Kidney (tissue), 14 donors: ENCODE measurements around the gene ADARB1. TPM values are rescaled to one million over a fixed set of nuclear protein-coding genes. Genes with fewer than 3 reads are reported as not detected.

Source experiments
- DNase-seq, 5 donors: peaks; one replicate each; pipeline ENCODE4 v3.0.0-alpha.2; 2013 to 2020
- FAIRE-seq: peaks from 2 replicates; lab custom pipeline; 2012; peaks lifted over from hg19 to GRCh38; lab: Jason Lieb, UNC
- H3K27ac ChIP-seq, 2 donors: one replicate each; pipeline ENCODE4 v1.7.0; 2013; ENCODE audit warnings: low read depth in 2 of 2, low read length in 2 of 2, inconsistent platforms in 1 of 2
- H3K27me3 ChIP-seq: one replicate; pipeline ENCODE4 v1.7.1; 2013; ENCODE audit warnings: low read length, inconsistent platforms; ENCODE audit not compliant: control insufficient read depth, insufficient read depth
- H3K36me3 ChIP-seq, 3 donors: one replicate each; pipeline versions ENCODE4 v1.7.0 to v1.7.1; 2013; ENCODE audit warnings: low read length in 3 of 3, control low read depth in 1 of 3, inconsistent platforms in 1 of 3; ENCODE audit not compliant: insufficient read depth in 3 of 3, control insufficient read depth in 2 of 3
- H3K4me1 ChIP-seq, 3 donors: one replicate each; pipeline versions ENCODE4 v1.7.0 to v1.7.1; 2013; ENCODE audit warnings: low read length in 3 of 3, inconsistent platforms in 1 of 3, low read depth in 1 of 3; ENCODE audit not compliant: control insufficient read depth in 2 of 3, insufficient read depth in 2 of 3
- H3K4me3 ChIP-seq, 3 donors: one replicate each; pipeline versions ENCODE4 v1.7.0 to v1.8.1; 2013; ENCODE audit warnings: low read length in 3 of 3, control low read depth in 1 of 3, inconsistent platforms in 1 of 3
- H3K9ac ChIP-seq, 3 donors: one replicate each; pipeline versions ENCODE4 v1.7.0 to v1.7.1; 2013; ENCODE audit warnings: low read length in 3 of 3, control low read depth in 1 of 3, inconsistent platforms in 1 of 3
- H3K9me3 ChIP-seq, 3 donors: one replicate each; pipeline versions ENCODE4 v1.7.0 to v1.7.1; 2013; ENCODE audit warnings: low read length in 3 of 3, control low read depth in 1 of 3, inconsistent platforms in 1 of 3; ENCODE audit not compliant: control insufficient read depth in 2 of 3, insufficient read depth in 1 of 3
- CTCF ChIP-seq: IDR thresholded peaks from 3 replicates; pipeline ENCODE4 v1.5.1; 2012; ENCODE audit warnings: mild to moderate bottlenecking, moderate library complexity, borderline replicate concordance; ENCODE audit not compliant: insufficient read depth; ENCODE audit errors: extremely low read depth
- intact Hi-C: fragments of 100-400 bp; cut with DNase I; formaldehyde crosslinking; loops from one replicate; pipeline ENCODE4 v1.11.1; 2022
- polyA plus RNA-seq: library from polyadenylated mRNA; stranded (reverse); fragments of 350-450 nt; fragmentation: Illumina TruSeq; extraction: RNeasy Lipid Tissue Mini Kit (QIAGEN cat#74804); gene quantifications from one replicate; pipeline ENCODE4 v1.2.3, GENCODE V29; 2014; ENCODE audit warnings: low read depth, low replicate concordance; ENCODE audit not compliant: insufficient read depth
- total RNA-seq: library from RNA; stranded (reverse); fragmentation: NEBNext Ultra II Directional; extraction: Animal tissue kit (Norgen Biotek cat#: 25700); gene quantifications from one replicate; pipeline ENCODE4 v1.2.1, GENCODE V29; 2021
- donor health status: control.
- donor health status: control.
- donor health status: control.
- donor health status: control.
- donor health status: control.
- donor health status: DM: yes; HTN: yes; CAD: no.
- donor health status: Normal renal cell carcinoma (clear cell type).

ADARB1 gene
- total and polyA plus RNA-seq, 2 donors from 2014 or later, result 6.7 to 34.9 TPM

- H3K9ac ChIP-seq, result no peak overlapping the region
- H3K27ac ChIP-seq, result no peak overlapping the region
- TF ChIP-seq CTCF, result no peak
- H3K27me3 ChIP-seq, result peaks cover 7% of the 10 kb centered on the region
- DNase-seq (no peak), FAIRE-seq (no peak)
- H3K9me3 ChIP-seq, result no peaks in the 10 kb centered on the region
- H3K36me3 ChIP-seq, result peaks cover 0 to 2% (median 0%) of the 10 kb centered on the region in 3 donors
- intact Hi-C loops, result no loop called here
- H3K4me1 ChIP-seq, result peaks cover 0 to 2% (median 0%) of the 10 kb centered on the region in 3 donors
- no peak overlapping the region for H3K4me3 ChIP-seq
Observed at GRCh38 chr21:45076245-45076711, 1.9 kb downstream of the ADARB1 start.

GRCh38 chr21:45078371-45078770 lies 4.0 kb downstream of the ADARB1 start:
- DNase-seq, result no peak
- H3K27me3 ChIP-seq, result peaks cover 7% of the 10 kb centered on the region
- H3K4me3 ChIP-seq, result no peak overlapping the region
- H3K27ac ChIP-seq, result no peak overlapping the region
- peaks cover 0 to 5% (median 0%) of the 10 kb centered on the region in 3 donors for H3K4me1 ChIP-seq
- H3K9ac ChIP-seq, result no peak overlapping the region
- no peak for FAIRE-seq
- H3K36me3 ChIP-seq, result peaks cover 0 to 4% (median 0%) of the 10 kb centered on the region in 3 donors
- TF ChIP-seq CTCF, result no peak
- intact Hi-C loops, result no loop called here
- H3K9me3 ChIP-seq, result no peaks in the 10 kb centered on the region

- H3K4me3 ChIP-seq, result no peak overlapping the region
- peaks cover 0 to 5% (median 0%) of the 10 kb centered on the region in 3 donors for H3K4me1 ChIP-seq
- intact Hi-C loops, result no loop called here
- H3K9ac ChIP-seq, result no peak overlapping the region
- no peak for TF ChIP-seq CTCF
- FAIRE-seq (no peak), DNase-seq (no peak)
- H3K36me3 ChIP-seq, result peaks cover 0 to 4% (median 0%) of the 10 kb centered on the region in 3 donors
- peaks cover 7% of the 10 kb centered on the region for H3K27me3 ChIP-seq
- H3K9me3 ChIP-seq, result no peaks in the 10 kb centered on the region
- no peak overlapping the region for H3K27ac ChIP-seq
Observed at GRCh38 chr21:45078877-45079281, 4.5 kb downstream of the ADARB1 start.

GRCh38 chr21:45079351-45079750 lies 5.0 kb downstream of the ADARB1 start:
- H3K9me3 ChIP-seq, result no peaks in the 10 kb centered on the region
- DNase-seq (no peak), FAIRE-seq (no peak)
- no peak overlapping the region for H3K9ac ChIP-seq
- H3K4me3 ChIP-seq, result no peak overlapping the region
- H3K27ac ChIP-seq, result no peak overlapping the region
- no peak for TF ChIP-seq CTCF
- intact Hi-C loops, result no loop called here
- H3K36me3 ChIP-seq, result peaks cover 0 to 4% (median 0%) of the 10 kb centered on the region in 3 donors
- H3K27me3 ChIP-seq, result peaks cover 7% of the 10 kb centered on the region
- peaks cover 0 to 5% (median 0%) of the 10 kb centered on the region in 3 donors for H3K4me1 ChIP-seq
